Testis (tissue), 3 donors: ENCODE data around the gene TNFAIP1. TPM values are rescaled to one million over a fixed set of nuclear protein-coding genes. Genes with fewer than 3 reads are reported as not detected.

ENCODE experiments used
- DNase-seq: peaks from one replicate; pipeline ENCODE4 v3.0.0-alpha.2; 2019
- H3K27ac ChIP-seq, 2 donors: fragments of 200-600 bp; sonication (generic); one replicate each; pipeline ENCODE4 v1.5.1; 2019
- H3K27me3 ChIP-seq: fragments of 200-600 bp; sonication (generic); one replicate; pipeline ENCODE4 v1.5.1; 2019
- H3K36me3 ChIP-seq: fragments of 200-600 bp; sonication (generic); one replicate; pipeline ENCODE4 v1.5.1; 2017; ENCODE audit warnings: low read depth; ENCODE audit errors: missing control alignments
- H3K4me1 ChIP-seq: fragments of 200-600 bp; sonication (generic); one replicate; pipeline ENCODE4 v1.5.1; 2019
- H3K4me3 ChIP-seq, 2 donors: fragments of 200-600 bp; sonication (generic); one replicate each; pipeline ENCODE4 v1.5.1; 2017 to 2019
- H3K9me3 ChIP-seq: fragments of 200-600 bp; sonication (generic); one replicate; pipeline ENCODE4 v1.5.1; 2017
- POLR2A ChIP-seq: fragments of 450-650 bp; IDR thresholded peaks from one replicate; pipeline ENCODE4 v1.6.1; 2017; ENCODE audit warnings: antibody characterized with exemption, mild to moderate bottlenecking, moderate library complexity
- WGBS, 2 donors: methylation state at CpG; one replicate each; pipeline ENCODE4 v1.1.5; 2018; 5-methylcytosine and 5-hydroxymethylcytosine counted together
- intact Hi-C: fragments of 100-400 bp; cut with DNase I; formaldehyde crosslinking; loops from one replicate; pipeline ENCODE4 v1.15.1; 2023; ENCODE audit warnings: low total_unique reads
- polyA plus RNA-seq: library from polyadenylated mRNA; stranded (reverse); fragments of 350-450 nt; fragmentation: Illumina TruSeq; extraction: RNeasy Lipid Tissue Mini Kit (QIAGEN cat#74804); gene quantifications from one replicate; pipeline ENCODE4 v1.2.3, GENCODE V29; 2014; ENCODE audit warnings: low read depth, low replicate concordance; ENCODE audit not compliant: insufficient read depth
- total RNA-seq, 2 donors: library from RNA; depleted of rRNA; stranded (reverse); fragments of >200 nt; gene quantifications; one replicate each; pipeline ENCODE4 v1.2.3, GENCODE V29; 2016
- TF ChIP-seq, protein P1 (sequence below), 3 experiments: fragments of 450-650 bp in 2 of 3; fragments of 200-600 bp in 1 of 3; sonication (generic) in 1 of 3; IDR thresholded peaks; one replicate each; pipeline ENCODE4 v1.5.1; 2016 to 2019; ENCODE audit warnings: antibody characterized with exemption in 3 of 3, mild to moderate bottlenecking in 2 of 3, moderate library complexity in 1 of 3

Gene TNFAIP1
- total and polyA plus RNA-seq, 3 donors from 2014 or later: 41.8 to 65.7 (median 42.9) TPM

GRCh38 chr17:28365487-28365886 is 29.9 kb downstream of the TNFAIP1 start:
- H3K27ac ChIP-seq: no peak overlapping the region
- TF ChIP-seq, protein P1, sequence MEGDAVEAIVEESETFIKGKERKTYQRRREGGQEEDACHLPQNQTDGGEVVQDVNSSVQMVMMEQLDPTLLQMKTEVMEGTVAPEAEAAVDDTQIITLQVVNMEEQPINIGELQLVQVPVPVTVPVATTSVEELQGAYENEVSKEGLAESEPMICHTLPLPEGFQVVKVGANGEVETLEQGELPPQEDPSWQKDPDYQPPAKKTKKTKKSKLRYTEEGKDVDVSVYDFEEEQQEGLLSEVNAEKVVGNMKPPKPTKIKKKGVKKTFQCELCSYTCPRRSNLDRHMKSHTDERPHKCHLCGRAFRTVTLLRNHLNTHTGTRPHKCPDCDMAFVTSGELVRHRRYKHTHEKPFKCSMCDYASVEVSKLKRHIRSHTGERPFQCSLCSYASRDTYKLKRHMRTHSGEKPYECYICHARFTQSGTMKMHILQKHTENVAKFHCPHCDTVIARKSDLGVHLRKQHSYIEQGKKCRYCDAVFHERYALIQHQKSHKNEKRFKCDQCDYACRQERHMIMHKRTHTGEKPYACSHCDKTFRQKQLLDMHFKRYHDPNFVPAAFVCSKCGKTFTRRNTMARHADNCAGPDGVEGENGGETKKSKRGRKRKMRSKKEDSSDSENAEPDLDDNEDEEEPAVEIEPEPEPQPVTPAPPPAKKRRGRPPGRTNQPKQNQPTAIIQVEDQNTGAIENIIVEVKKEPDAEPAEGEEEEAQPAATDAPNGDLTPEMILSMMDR (IDR thresholded peaks at IDR 0.05): no peak
- TF ChIP-seq POLR2A: no peak
- no peaks in the 10 kb centered on the region for H3K27me3 ChIP-seq
- 90 to 91% methylated on average over 3 of the region's 3 CpGs for WGBS, 2 donors
- H3K4me3 ChIP-seq: no peak overlapping the region
- intact Hi-C loops: no loop called here
- no peak for DNase-seq
- H3K4me1 ChIP-seq: peaks cover 7% of the 10 kb centered on the region
- no peaks in the 10 kb centered on the region for H3K9me3 ChIP-seq
- H3K36me3 ChIP-seq: no peaks in the 10 kb centered on the region

- no peaks in the 10 kb centered on the region for H3K9me3 ChIP-seq
- H3K36me3 ChIP-seq: no peaks in the 10 kb centered on the region
- no peak for TF ChIP-seq POLR2A
- TF ChIP-seq, protein P1 (IDR thresholded peaks at IDR 0.05): no peak
- H3K4me1 ChIP-seq: peaks cover 15% of the 10 kb centered on the region
- no peaks in the 10 kb centered on the region for H3K27me3 ChIP-seq
- WGBS, 2 donors: 43 to 83% methylated on average over 1 of the region's 1 CpG
- H3K27ac ChIP-seq: no peak overlapping the region
- no peak for DNase-seq
- no peak overlapping the region for H3K4me3 ChIP-seq
- intact Hi-C loops: no loop called here
Observed at GRCh38 chr17:28366605-28367004, 31.0 kb downstream of the TNFAIP1 start.

- Histone ChIP-seq H3K9me3 (no peaks in the 10 kb centered on the region), H3K27me3 (no peaks in the 10 kb centered on the region), H3K36me3 (no peaks in the 10 kb centered on the region), H3K4me3 (no peak overlapping the region), H3K27ac (no peak overlapping the region), H3K4me1 (peaks cover 21% of the 10 kb centered on the region)
- DNase-seq: no peak
- no peak for TF ChIP-seq POLR2A
- TF ChIP-seq, protein P1 (IDR thresholded peaks at IDR 0.05): no peak
- WGBS, 2 donors: 91 to 94% methylated on average over 9 to 21 of the region's 21 CpGs
- intact Hi-C loops: no loop called here
Observed at GRCh38 chr17:28367641-28368305, 32.2 kb downstream of the TNFAIP1 start.

DNA sequence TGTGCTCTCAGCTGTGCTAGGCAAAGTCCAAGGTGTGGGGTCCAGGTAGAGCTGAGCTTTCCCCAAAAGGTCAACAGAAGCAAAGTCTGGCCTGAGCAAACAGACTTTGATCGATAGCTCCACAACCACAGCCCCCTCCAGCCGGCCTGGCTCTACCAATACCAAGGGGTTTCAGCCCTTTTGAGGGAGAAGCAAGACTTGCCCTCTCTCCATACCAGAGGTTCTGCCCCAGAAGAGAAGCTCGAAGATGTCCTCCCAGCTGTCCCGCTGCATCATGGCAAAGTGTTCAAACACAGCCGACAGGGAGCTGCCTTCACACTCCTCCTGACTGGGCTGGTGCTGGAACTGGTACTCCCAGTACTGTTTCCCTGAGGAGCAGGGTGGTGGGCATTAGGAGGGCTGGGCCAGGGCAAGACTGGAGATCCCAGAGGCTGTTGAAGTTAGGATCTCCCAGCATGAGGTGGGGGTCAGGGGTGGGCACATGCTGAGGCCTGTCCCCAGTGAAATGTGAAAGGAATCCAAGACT is 32.8 kb downstream of the TNFAIP1 start:
- Histone ChIP-seq H3K36me3 (no peaks in the 10 kb centered on the region), H3K4me1 (peaks cover 27% of the 10 kb centered on the region), H3K27me3 (no peaks in the 10 kb centered on the region), H3K9me3 (no peaks in the 10 kb centered on the region), H3K4me3 (no peak overlapping the region), H3K27ac (no peak overlapping the region)
- DNase-seq: no peak
- intact Hi-C loops: no loop called here
- TF ChIP-seq, protein P1 (IDR thresholded peaks at IDR 0.05): no peak
- TF ChIP-seq POLR2A: no peak
- whole genome bisulfite sequencing, 2 donors: 80 to 86% methylated on average over 1 to 5 of the region's 5 CpGs
